Pancreas (tissue), 10 donors: ENCODE measurements around the gene PARP4. TPM values are rescaled to one million over a fixed set of nuclear protein-coding genes. Genes with fewer than 3 reads are reported as not detected.
"Not testable (repeated sequence)": the region's sequence is repeated elsewhere in the genome, so short reads cannot be mapped to it uniquely, and the experiment has no call there.

Experiments used
- ATAC-seq, 4 donors: fragments of 200-7000 bp; cut with Tn5 transposase; one replicate each; pipeline versions ENCODE4 v1.8.0 to v1.9.1; 2020; ENCODE audit warnings: mild to moderate bottlenecking in 4 of 4, moderate library complexity in 4 of 4
- DNase-seq, 6 donors: peaks; one replicate each; pipeline ENCODE4 v3.0.0-alpha.2; 2020
- FAIRE-seq: peaks from 2 replicates; lab custom pipeline; 2012; peaks lifted over from hg19 to GRCh38; lab: Jason Lieb, UNC
- H3K27ac ChIP-seq, 4 donors: fragments of 200-600 bp; sonication (generic); 1 replicate in 3 of 4; 2 replicates in 1 of 4; pipeline versions ENCODE4 v1.5.0 to v1.8.0; 2020
- H3K27me3 ChIP-seq, 4 donors: fragments of 200-600 bp; one replicate each; pipeline ENCODE4 v1.8.0; 2021
- H3K36me3 ChIP-seq, 3 donors: fragments of 200-600 bp; sonication (generic) in 1 of 3; one replicate each; pipeline versions ENCODE4 v1.5.0 to v1.8.0; 2020 to 2021
- H3K4me1 ChIP-seq, 3 donors: fragments of 200-600 bp; one replicate each; pipeline ENCODE4 v1.8.0; 2021
- H3K4me3 ChIP-seq, 4 donors: fragments of 200-600 bp; sonication (generic) in 2 of 4; one replicate each; pipeline versions ENCODE4 v1.5.0 to v1.8.0; 2020 to 2021
- H3K9me3 ChIP-seq, 4 donors: fragments of 200-600 bp; one replicate each; pipeline ENCODE4 v1.8.0; 2021
- WGBS, 2 donors: extraction: QIAGEN DNeasy Blood & Tissue Kit; methylation state at CpG; one replicate each; pipeline ENCODE4 v1.1.7; 2013; 5-methylcytosine and 5-hydroxymethylcytosine counted together
- intact Hi-C, 3 donors: fragments of 100-400 bp; cut with DNase I; formaldehyde crosslinking; loops; one replicate each; pipeline versions ENCODE4 v1.11.1 to v1.14.2; 2022
- polyA plus RNA-seq, 2 donors: library from polyadenylated mRNA; stranded (reverse); fragments of 200-250 nt; gene quantifications; one replicate each; pipeline ENCODE4 v1.2.3, GENCODE V29; 2013
- total RNA-seq, 6 donors: library from RNA; stranded (reverse); fragmentation: NEBNext Ultra II Directional in 4 of 6; extraction: Animal tissue kit (Norgen Biotek cat#: 25700) in 4 of 6; gene quantifications; one replicate each; pipeline versions ENCODE4 v1.2.1 to v1.2.4, GENCODE V29; 2021 to 2023
- TF ChIP-seq, protein P1 (sequence below), 4 donors: fragments of 200-600 bp; sonication (generic) in 3 of 4; IDR thresholded peaks; one replicate each; pipeline versions ENCODE4 v1.5.0 to v1.8.0; 2021; ENCODE audit warnings: antibody characterized with exemption in 4 of 4
- donor health status: healthy with polysubstance abuse.
- donor health status: DM: no; HTN: no; CAD: no; lungs with moderate emphysema.
- donor health status: DM: no; HTN: no; CAD: no.
- donor health status: control.
- donor health status: control.
- donor health status: Bipolar disorder and iron deficiency.
- donor health status: DM: yes; HTN: yes; CAD: no.
- donor health status: DM: no; HTN: no; CAD: no.
- donor health status: DM: no; HTN: no; CAD: no.
- donor health status: DM: yes; HTN: yes; CAD: no.

PARP4 gene
- total and polyA plus RNA-seq, 8 donors, result 7.9 to 33.4 (median 15.2) TPM

DNA sequence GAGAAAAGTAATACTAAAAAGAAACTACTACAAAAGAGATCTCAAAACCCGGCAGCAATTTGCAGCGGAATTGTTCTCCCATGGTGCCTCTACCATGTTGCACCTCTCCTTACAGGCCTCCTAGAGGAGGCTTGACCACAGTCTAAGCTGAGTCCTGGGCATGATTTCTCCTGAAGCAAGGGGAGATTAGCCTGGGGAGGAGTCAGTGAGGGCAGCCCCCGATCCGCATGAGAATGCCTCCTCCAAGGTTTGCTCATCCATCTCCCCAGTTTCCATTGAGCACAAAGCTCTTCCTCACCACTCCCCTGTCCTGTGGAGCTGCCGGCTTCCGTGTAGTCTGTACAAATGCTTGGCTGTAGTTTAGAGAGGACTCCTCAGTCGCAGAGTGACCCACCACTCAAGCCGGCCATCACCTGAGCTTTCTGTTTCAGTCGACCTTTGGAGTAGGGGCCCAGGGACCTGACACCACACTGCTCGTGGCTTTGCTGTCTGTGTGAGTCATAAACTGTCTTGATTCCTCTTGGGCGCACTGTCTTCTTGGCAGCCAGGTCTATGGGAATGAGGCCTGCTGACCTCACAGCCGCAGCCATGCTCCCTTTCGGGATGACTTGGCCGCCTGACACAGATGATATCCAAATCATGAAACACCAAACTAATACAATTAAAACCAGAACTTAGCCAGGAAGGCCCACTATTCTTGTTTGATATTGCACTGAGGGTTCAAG, 130.9 kb downstream of the PARP4 start:
- intact Hi-C loops, result no loop called here
- TF ChIP-seq, protein P1, sequence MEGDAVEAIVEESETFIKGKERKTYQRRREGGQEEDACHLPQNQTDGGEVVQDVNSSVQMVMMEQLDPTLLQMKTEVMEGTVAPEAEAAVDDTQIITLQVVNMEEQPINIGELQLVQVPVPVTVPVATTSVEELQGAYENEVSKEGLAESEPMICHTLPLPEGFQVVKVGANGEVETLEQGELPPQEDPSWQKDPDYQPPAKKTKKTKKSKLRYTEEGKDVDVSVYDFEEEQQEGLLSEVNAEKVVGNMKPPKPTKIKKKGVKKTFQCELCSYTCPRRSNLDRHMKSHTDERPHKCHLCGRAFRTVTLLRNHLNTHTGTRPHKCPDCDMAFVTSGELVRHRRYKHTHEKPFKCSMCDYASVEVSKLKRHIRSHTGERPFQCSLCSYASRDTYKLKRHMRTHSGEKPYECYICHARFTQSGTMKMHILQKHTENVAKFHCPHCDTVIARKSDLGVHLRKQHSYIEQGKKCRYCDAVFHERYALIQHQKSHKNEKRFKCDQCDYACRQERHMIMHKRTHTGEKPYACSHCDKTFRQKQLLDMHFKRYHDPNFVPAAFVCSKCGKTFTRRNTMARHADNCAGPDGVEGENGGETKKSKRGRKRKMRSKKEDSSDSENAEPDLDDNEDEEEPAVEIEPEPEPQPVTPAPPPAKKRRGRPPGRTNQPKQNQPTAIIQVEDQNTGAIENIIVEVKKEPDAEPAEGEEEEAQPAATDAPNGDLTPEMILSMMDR (IDR thresholded peaks at IDR 0.05), result no peak
- Histone ChIP-seq H3K36me3 (no peaks in the 10 kb centered on the region), H3K4me1 (no peaks in the 10 kb centered on the region), H3K9me3 (no peaks in the 10 kb centered on the region), H3K4me3 (no peak overlapping the region), H3K27me3 (no peaks in the 10 kb centered on the region), H3K27ac (no peak overlapping the region)
- FAIRE-seq (no peak), ATAC-seq (peak in 1 of 4 donors; percentile 20), DNase-seq (no peak)
- 75% methylated on average over 14 of the region's 14 CpGs for WGBS, 2 donors

DNA sequence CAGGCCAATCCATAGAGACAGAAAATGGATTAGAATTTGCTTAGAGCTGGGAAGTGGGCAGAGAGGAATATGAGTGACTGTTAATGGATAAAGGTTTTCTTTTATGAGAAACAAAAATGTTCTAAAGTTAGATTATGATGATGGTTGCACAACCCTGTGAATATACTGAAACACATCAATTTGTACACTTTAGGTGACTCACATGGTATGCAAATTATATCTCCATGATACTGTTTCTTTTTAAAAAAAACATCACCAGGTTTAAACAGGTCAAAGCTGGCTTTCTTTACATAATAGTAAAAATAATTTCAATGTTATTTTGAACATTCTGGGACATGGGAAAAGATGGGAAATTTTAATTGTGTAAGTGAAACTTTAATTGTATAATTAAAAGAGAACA, 131.7 kb downstream of the PARP4 start:
- H3K36me3 ChIP-seq, H3K4me3 ChIP-seq, FAIRE-seq, H3K4me1 ChIP-seq, H3K9me3 ChIP-seq, DNase-seq, H3K27ac ChIP-seq, intact Hi-C loops, H3K27me3 ChIP-seq, ATAC-seq: not testable (repeated sequence)

GRCh38 chr13:24380227-24380626, 132.4 kb downstream of the PARP4 start:
- ATAC-seq, intact Hi-C loops, H3K4me3 ChIP-seq, FAIRE-seq, H3K36me3 ChIP-seq, H3K27me3 ChIP-seq, DNase-seq, H3K27ac ChIP-seq, H3K4me1 ChIP-seq, H3K9me3 ChIP-seq: not testable (repeated sequence)
- WGBS, 2 donors, result 64 to 75% methylated on average over 3 of the region's 3 CpGs

GRCh38 chr13:24371273-24371672, 141.3 kb downstream of the PARP4 start:
- H3K36me3 ChIP-seq, H3K27ac ChIP-seq, H3K27me3 ChIP-seq, intact Hi-C loops, H3K9me3 ChIP-seq, H3K4me1 ChIP-seq, ATAC-seq, H3K4me3 ChIP-seq, DNase-seq, FAIRE-seq: not testable (repeated sequence)
- WGBS, 2 donors, result 67 to 82% methylated on average over 9 of the region's 9 CpGs

Other genes with a start within 250 kb of the PARP4 start
- under 1 TPM in 4 of 6 donors, not detected in 2; 0.09 to 0.39 (median 0.23) TPM for gene C1QTNF9, start 203.2 kb downstream of the PARP4 start, total RNA-seq
- gene C1QTNF9, start 203.2 kb downstream of the PARP4 start, polyA plus RNA-seq, result under 1 TPM; 0.38 to 0.73 TPM
- under 1 TPM in 1 of 6 donors, not detected in 5; 0.06 TPM for gene ATP12A, start 167.6 kb upstream of the PARP4 start, total RNA-seq
- under 1 TPM in 1 of 2 donors, not detected in 1; 0.05 TPM for gene ATP12A, start 167.6 kb upstream of the PARP4 start, polyA plus RNA-seq